Heart left ventricle (tissue), 16 donors: ENCODE results near the gene MB21D2. TPM values are rescaled to one million over a fixed set of nuclear protein-coding genes. Genes with fewer than 3 reads are reported as not detected.

ENCODE experiments used
- ATAC-seq, 4 donors: fragments of 200-7000 bp; cut with Tn5 transposase; one replicate each; pipeline ENCODE4 v1.9.1; 2020 to 2022; ENCODE audit warnings: moderate library complexity in 4 of 4, mild to moderate bottlenecking in 3 of 4, moderate number of reproducible peaks in 1 of 4
- DNase-seq, 5 donors: peaks; one replicate each; pipeline ENCODE4 v3.0.0-alpha.2; 2020
- H3K27ac ChIP-seq, 12 donors: fragments of 200-600 bp; sonication (generic) in 4 of 12; one replicate each; pipeline versions ENCODE4 v1.5.0 to v1.8.0; 2016 to 2022; ENCODE audit warnings: mild to moderate bottlenecking in 2 of 12
- H3K27me3 ChIP-seq, 9 donors: fragments of 200-600 bp; sonication (generic) in 2 of 9; one replicate each; pipeline versions ENCODE4 v1.5.1 to v1.8.0; 2016 to 2022; ENCODE audit warnings: mild to moderate bottlenecking in 3 of 9
- H3K36me3 ChIP-seq, 9 donors: fragments of 200-600 bp; sonication (generic) in 2 of 9; one replicate each; pipeline versions ENCODE4 v1.5.0 to v1.8.0; 2018 to 2022; ENCODE audit warnings: mild to moderate bottlenecking in 2 of 9
- H3K4me1 ChIP-seq, 12 donors: fragments of 200-600 bp; sonication (generic) in 4 of 12; one replicate each; pipeline versions ENCODE4 v1.5.0 to v1.8.0; 2016 to 2022; ENCODE audit warnings: mild to moderate bottlenecking in 3 of 12
- H3K4me3 ChIP-seq, 12 donors: fragments of 200-600 bp; sonication (generic) in 4 of 12; one replicate each; pipeline versions ENCODE4 v1.5.0 to v1.8.0; 2017 to 2022; ENCODE audit warnings: mild to moderate bottlenecking in 9 of 12, moderate library complexity in 4 of 12
- H3K9me3 ChIP-seq, 12 donors: fragments of 200-600 bp; sonication (generic) in 4 of 12; one replicate each; pipeline versions ENCODE4 v1.5.0 to v1.8.0; 2016 to 2022; ENCODE audit warnings: mild to moderate bottlenecking in 1 of 12
- CTCF ChIP-seq, 12 donors: fragments of 200-600 bp; sonication (generic) in 4 of 12; IDR thresholded peaks; one replicate each; pipeline versions ENCODE4 v1.5.0 to v1.8.0; 2018 to 2022; ENCODE audit warnings: antibody characterized with exemption in 12 of 12, mild to moderate bottlenecking in 5 of 12
- POLR2A ChIP-seq, 2 donors: fragments of 450-650 bp; IDR thresholded peaks; one replicate each; pipeline ENCODE4 v1.6.1; 2017; ENCODE audit warnings: antibody characterized with exemption in 2 of 2, mild to moderate bottlenecking in 2 of 2, moderate library complexity in 2 of 2
- WGBS, 4 donors: extraction: QIAGEN DNeasy Blood & Tissue Kit in 2 of 4; methylation state at CpG; one replicate each; pipeline versions ENCODE4 v1.1.5 to v1.1.7; 2013 to 2018; 5-methylcytosine and 5-hydroxymethylcytosine counted together
- intact Hi-C, 10 donors: fragments of 100-400 bp; cut with DNase I; formaldehyde crosslinking; loops; one replicate each; pipeline versions ENCODE4 v1.11.1 to v1.14.2; 2022
- polyA plus RNA-seq, 2 donors: library from polyadenylated mRNA; stranded (reverse); fragments of 200-250 nt; gene quantifications; one replicate each; pipeline ENCODE4 v1.2.3, GENCODE V29; 2013
- total RNA-seq, 9 donors: library from RNA; depleted of rRNA in 2 of 9; stranded (reverse); fragments of >200 nt in 2 of 9; fragmentation: NEBNext Ultra II Directional in 3 of 9; extraction: Animal tissue kit (Norgen Biotek cat#: 25700) in 3 of 9; gene quantifications; one replicate each; pipeline versions ENCODE4 v1.1.0 to v1.2.4, GENCODE V29; 2016 to 2023
- donor health status: ischemic (EF 13 %, LVEDD 7.1; RV severe dilation, severe dysfunction).
- donor health status: healthy with polysubstance abuse.
- donor health status: DM: no; HTN: yes; CAD: no.
- donor health status: DM: no; HTN: no; CAD: no.
- donor health status: ischemic (EF 25% LVEDD 6.9; RV normal size, moderate dysfunction).
- donor health status: ischemic (EF 25% LVEDD 5.7; RV mildly dilated, moderate dysfunction).
- donor health status: healthy.
- donor health status: DM: yes; HTN: yes; CAD: no.
- donor health status: ischemic (EF 35%, LVEDD 5.7; RV mildly dilated, moderate dysfunction).
- donor health status: nonischemic (EF 11% LVEDD 7.7; RV severe dilation, severe dysfunction).
- donor health status: DM: yes; HTN: yes; CAD: no.
- donor health status: PGD.
- donor health status: ischemic (EF 29% LVEDD 5.4; RV normal size, mild dysfunction).
- donor health status: nonischemic (EF 23%, LVEDD 6.1; RV moderate dilation, normal function).

Gene MB21D2
- total and polyA plus RNA-seq, 11 donors = 0.91 to 5.0 (median 3.1) TPM

GRCh38 chr3:192843119-192843518 is 74.5 kb downstream of the MB21D2 start:
- no peak overlapping the region for H3K27ac ChIP-seq
- H3K9me3 ChIP-seq = no peaks in the 10 kb centered on the region
- ATAC-seq (peak in 1 of 4 donors; percentile 18), DNase-seq (no peak)
- no peak overlapping the region for H3K4me3 ChIP-seq
- no peaks in the 10 kb centered on the region for H3K36me3 ChIP-seq
- peaks cover 0 to 30% (median 12%) of the 10 kb centered on the region in 12 donors for H3K4me1 ChIP-seq
- intact Hi-C loops = no loop called here
- no peak for TF ChIP-seq POLR2A (IDR thresholded peaks at IDR 0.05)
- TF ChIP-seq CTCF (IDR thresholded peaks at IDR 0.05) = no peak
- WGBS, 4 donors = 90 to 97% (median 94%) methylated on average over 2 of the region's 2 CpGs
- no peaks in the 10 kb centered on the region for H3K27me3 ChIP-seq

GRCh38 chr3:192842711-192843110 is 74.9 kb downstream of the MB21D2 start:
- H3K9me3 ChIP-seq = no peaks in the 10 kb centered on the region
- intact Hi-C loops = no loop called here
- no peak overlapping the region for H3K4me3 ChIP-seq
- TF ChIP-seq CTCF (IDR thresholded peaks at IDR 0.05) (no peak), POLR2A (IDR thresholded peaks at IDR 0.05) (no peak)
- ATAC-seq (no peak), DNase-seq (no peak)
- H3K27ac ChIP-seq = no peak overlapping the region
- 88 to 97% (median 94%) methylated on average over 1 of the region's 1 CpG for WGBS, 4 donors
- H3K4me1 ChIP-seq = peaks cover 0 to 27% (median 11%) of the 10 kb centered on the region in 12 donors
- H3K36me3 ChIP-seq = no peaks in the 10 kb centered on the region
- H3K27me3 ChIP-seq = no peaks in the 10 kb centered on the region

- H3K36me3 ChIP-seq = no peaks in the 10 kb centered on the region
- peaks cover 0 to 24% (median 11%) of the 10 kb centered on the region in 12 donors for H3K4me1 ChIP-seq
- WGBS, 4 donors = 87 to 95% (median 92%) methylated on average over 8 of the region's 8 CpGs
- no peak for DNase-seq
- no peaks in the 10 kb centered on the region for H3K9me3 ChIP-seq
- H3K27ac ChIP-seq = no peak overlapping the region
- TF ChIP-seq CTCF (IDR thresholded peaks at IDR 0.05) (no peak), POLR2A (IDR thresholded peaks at IDR 0.05) (no peak)
- intact Hi-C loops = no loop called here
- H3K27me3 ChIP-seq = no peaks in the 10 kb centered on the region
- ATAC-seq = no peak
- H3K4me3 ChIP-seq = no peak overlapping the region
Measured at GRCh38 chr3:192842138-192842537, 75.5 kb downstream of the MB21D2 start.

GRCh38 chr3:192841428-192841827 is 76.2 kb downstream of the MB21D2 start:
- TF ChIP-seq CTCF (IDR thresholded peaks at IDR 0.05) (no peak), POLR2A (IDR thresholded peaks at IDR 0.05) (no peak)
- intact Hi-C loops = no loop called here
- Histone ChIP-seq H3K4me3 (no peak overlapping the region), H3K27me3 (no peaks in the 10 kb centered on the region), H3K9me3 (no peaks in the 10 kb centered on the region), H3K4me1 (peaks cover 0 to 30% (median 17%) of the 10 kb centered on the region in 12 donors), H3K27ac (no peak overlapping the region), H3K36me3 (no peaks in the 10 kb centered on the region)
- 63 to 74% (median 68%) methylated on average over 6 of the region's 6 CpGs for WGBS, 4 donors
- ATAC-seq = peak in 2 of 4 donors; percentile 38 to 76
- DNase-seq = no peak
